Raji (cell line): Measurements from ENCODE around the gene JSRP1.

Experiments used
- POLR2A ChIP-seq: IDR thresholded peaks from 2 replicates; pipeline ENCODE4 v1.6.1; 2011; ENCODE audit warnings: low read depth, low read length, control low read depth; ENCODE audit not compliant: insufficient read depth

Gene JSRP1

GRCh38 chr19:2255982-2256685, at the start of gene JSRP1:
Gene JSRP1, minus strand, starts transcription at chr19:2256417. Its CDS starts 1,103 bp downstream, at chr19:2255314.
- TF ChIP-seq POLR2A, result peak; percentile 55

GRCh38 chr19:2305452-2306280, 49.4 kb upstream of the JSRP1 start:
- no peak for TF ChIP-seq POLR2A

GRCh38 chr19:2303211-2303798, 47.1 kb upstream of the JSRP1 start:
- no peak for TF ChIP-seq POLR2A

- TF ChIP-seq POLR2A, result no peak
These were observed 46.3 kb upstream of the JSRP1 start for GRCh38 chr19:2302319-2303210.

- no peak for TF ChIP-seq POLR2A
These were observed 44.3 kb upstream of the JSRP1 start for GRCh38 chr19:2300533-2300932.

- no peak for TF ChIP-seq POLR2A
These were observed 39.9 kb upstream of the JSRP1 start for GRCh38 chr19:2296141-2296540.

- no peak for TF ChIP-seq POLR2A
These were observed 38.6 kb upstream of the JSRP1 start for GRCh38 chr19:2294687-2295335.

- TF ChIP-seq POLR2A, result no peak
These were observed 35.1 kb upstream of the JSRP1 start for GRCh38 chr19:2291185-2291751.

GRCh38 chr19:2290441-2291184, 34.4 kb upstream of the JSRP1 start:
- no peak for TF ChIP-seq POLR2A

GRCh38 chr19:2289714-2290435, 33.7 kb upstream of the JSRP1 start:
- TF ChIP-seq POLR2A, result peak; percentile 24; the same call in 1 of the 2 replicates

GRCh38 chr19:2288818-2289713, 32.8 kb upstream of the JSRP1 start:
- no peak for TF ChIP-seq POLR2A

GRCh38 chr19:2288338-2288817, 32.2 kb upstream of the JSRP1 start:
- no peak for TF ChIP-seq POLR2A
